ENCODE data around the gene AXL. TPM values are rescaled to one million over a fixed set of nuclear protein-coding genes. Genes with fewer than 3 reads are reported as not detected.
"Not testable (repeated sequence)": the region's sequence is repeated elsewhere in the genome, so short reads cannot be mapped to it uniquely, and the experiment has no call there.

AXL gene
- total RNA-seq, 2 donors from 2014 or later: 6.2 to 21.4 TPM

DNA sequence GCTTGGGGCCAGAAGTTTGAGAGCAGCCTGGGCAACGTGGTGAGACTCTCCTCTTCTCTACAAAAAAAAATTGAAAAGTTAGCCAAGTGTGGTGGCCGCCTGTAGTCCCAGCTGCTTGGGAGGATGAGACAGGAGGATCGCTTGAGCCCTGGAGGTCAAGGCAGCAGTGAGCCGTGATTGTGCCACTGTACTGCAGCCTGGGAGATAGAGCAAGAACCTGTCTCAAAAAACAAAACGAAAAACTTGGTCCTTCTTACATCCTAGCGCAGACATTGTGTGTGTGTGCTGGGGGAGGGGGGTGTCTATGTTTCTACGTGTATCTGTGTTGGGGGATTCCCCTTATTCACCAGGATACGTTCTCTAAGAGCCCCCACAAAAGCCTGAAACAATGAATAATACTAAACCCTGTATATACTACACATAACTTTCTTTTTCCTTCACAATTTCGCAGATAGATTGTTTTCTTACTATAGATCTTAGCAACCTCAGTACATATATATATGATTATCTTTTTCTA lies 7.9 kb downstream of the AXL start:
- intact Hi-C loops (cut with DNase I): no loop called here

DNA sequence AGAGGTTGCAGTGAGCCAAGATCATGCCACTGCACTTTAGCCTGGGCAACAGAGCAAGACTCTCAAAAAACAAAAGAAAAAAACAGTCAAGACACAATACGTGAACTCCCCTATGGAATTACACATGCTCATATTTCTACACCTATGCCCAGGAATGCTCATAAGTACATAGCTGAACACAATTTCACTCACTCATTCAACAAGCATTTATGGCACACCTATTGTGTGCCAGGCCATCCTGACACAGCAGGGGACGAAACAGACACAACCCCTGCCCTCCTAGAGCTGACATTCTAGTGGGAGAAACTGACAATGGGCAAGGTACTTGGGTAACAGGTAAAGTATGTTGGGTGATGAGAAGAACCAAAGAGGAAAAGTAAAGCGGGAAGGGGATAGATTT lies 9.5 kb downstream of the AXL start:
- H3K4me1 ChIP-seq: peaks cover 5% of the 10 kb centered on the region

More for the DNA sequence above, 7.9 kb downstream of the AXL start:
- peak overlapping the region; percentile 57 for H3K4me3 ChIP-seq
- no peaks in the 10 kb centered on the region for H3K36me3 ChIP-seq
- H3K4me1 ChIP-seq: peaks cover 5% of the 10 kb centered on the region
- peak overlapping the region; percentile 71 for H3K27ac ChIP-seq
- DNase-seq: no peak
- no peaks in the 10 kb centered on the region for H3K27me3 ChIP-seq
- peak overlapping the region in 1 of 2 donors; percentile 7 for H3K9ac ChIP-seq (ENCODE audit: low read depth in 2 of 2, low read length in 2 of 2)
- no peaks in the 10 kb centered on the region for H3K9me3 ChIP-seq
- TF ChIP-seq CTCF (IDR thresholded peaks at IDR 0.05): no peak

GRCh38 chr19:41229338-41229737 lies 10.3 kb downstream of the AXL start:
- H3K9me3 ChIP-seq; H3K27ac ChIP-seq; H3K4me3 ChIP-seq; H3K4me1 ChIP-seq; H3K36me3 ChIP-seq; H3K9ac ChIP-seq (ENCODE audit: low read depth in 2 of 2, low read length in 2 of 2); H3K27me3 ChIP-seq; intact Hi-C loops (cut with DNase I); DNase-seq: not testable (repeated sequence)

More for the DNA sequence above, 9.5 kb downstream of the AXL start:
- no peak overlapping the region for H3K4me3 ChIP-seq
- H3K27me3 ChIP-seq: no peaks in the 10 kb centered on the region
- no peak for DNase-seq
- H3K27ac ChIP-seq: no peak overlapping the region
- no peak for TF ChIP-seq CTCF (IDR thresholded peaks at IDR 0.05)
- intact Hi-C loops (cut with DNase I): no loop called here
- H3K36me3 ChIP-seq: no peaks in the 10 kb centered on the region
- no peak overlapping the region for H3K9ac ChIP-seq (ENCODE audit: low read depth in 2 of 2, low read length in 2 of 2)
- no peaks in the 10 kb centered on the region for H3K9me3 ChIP-seq

- H3K27me3 ChIP-seq: no peaks in the 10 kb centered on the region
- no peak overlapping the region for H3K9ac ChIP-seq (ENCODE audit: low read depth in 2 of 2, low read length in 2 of 2)
- no peak for TF ChIP-seq CTCF (IDR thresholded peaks at IDR 0.05)
- no peak for DNase-seq
- H3K27ac ChIP-seq: no peak overlapping the region
- no peaks in the 10 kb centered on the region for H3K9me3 ChIP-seq
- no peak overlapping the region for H3K4me3 ChIP-seq
- H3K4me1 ChIP-seq: peaks cover 5% of the 10 kb centered on the region
- H3K36me3 ChIP-seq: no peaks in the 10 kb centered on the region
- intact Hi-C loops (cut with DNase I): no loop called here
These were observed 11.2 kb downstream of the AXL start for GRCh38 chr19:41230067-41230857.

DNA sequence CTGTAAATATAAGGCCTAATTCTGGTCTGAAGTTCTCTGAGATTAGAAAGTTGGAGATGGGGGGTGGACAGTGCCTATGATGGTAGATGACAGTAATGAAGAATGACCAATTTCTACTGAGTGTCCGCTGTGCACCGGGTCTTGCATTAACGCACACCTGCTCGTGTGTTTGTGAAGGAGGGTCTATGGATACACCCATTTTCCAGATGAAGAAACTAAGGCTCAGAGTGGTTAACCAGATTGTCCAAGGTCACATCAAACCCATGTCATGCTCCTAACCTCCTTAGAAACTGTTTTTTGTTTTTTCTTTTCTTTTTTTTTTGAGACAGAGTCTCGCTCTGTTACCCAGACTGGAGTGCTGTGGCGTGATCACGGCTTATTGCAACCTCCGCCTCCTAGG lies 13.7 kb downstream of the AXL start:
- TF ChIP-seq CTCF (IDR thresholded peaks at IDR 0.05): no peak
- intact Hi-C loops (cut with DNase I): no loop called here
- no peak for DNase-seq

DNA sequence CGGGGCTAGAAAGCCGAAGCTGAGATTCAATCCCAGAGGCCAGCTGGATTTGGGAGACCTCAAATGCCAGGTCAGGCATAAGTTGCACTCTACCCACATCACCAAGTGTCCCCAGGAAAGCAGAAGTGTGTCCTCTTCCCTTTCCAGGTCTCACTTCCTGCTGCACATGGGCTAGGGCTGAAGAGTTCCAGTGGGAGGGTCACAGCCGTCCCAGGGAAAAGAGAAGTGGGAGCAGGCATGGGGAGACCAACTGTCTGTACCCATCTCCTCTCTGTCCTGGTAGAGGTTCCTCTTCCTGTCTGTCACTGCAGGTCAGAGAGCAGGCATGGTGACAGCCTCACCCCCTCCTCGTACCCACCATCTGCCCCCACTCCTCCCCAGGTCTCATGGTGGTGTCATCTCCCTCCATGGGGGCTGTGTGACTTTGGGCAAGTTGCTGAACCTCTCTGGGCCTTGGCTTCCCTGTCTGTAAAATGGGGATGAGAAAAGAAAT lies 14.8 kb downstream of the AXL start:
- no peak for DNase-seq
- Histone ChIP-seq H3K27ac (no peak overlapping the region), H3K27me3 (no peaks in the 10 kb centered on the region), H3K4me1 (no peaks in the 10 kb centered on the region), H3K36me3 (no peaks in the 10 kb centered on the region), H3K9me3 (no peaks in the 10 kb centered on the region), H3K4me3 (no peak overlapping the region), H3K9ac (ENCODE audit: low read depth in 2 of 2, low read length in 2 of 2) (no peak overlapping the region)
- intact Hi-C loops (cut with DNase I): no loop called here
- no peak for TF ChIP-seq CTCF (IDR thresholded peaks at IDR 0.05)

More for the DNA sequence above, 13.7 kb downstream of the AXL start:
- no peak overlapping the region for H3K9ac ChIP-seq (ENCODE audit: low read depth in 2 of 2, low read length in 2 of 2)
- no peak overlapping the region for H3K4me3 ChIP-seq
- no peaks in the 10 kb centered on the region for H3K4me1 ChIP-seq
- H3K27ac ChIP-seq: no peak overlapping the region
- no peaks in the 10 kb centered on the region for H3K36me3 ChIP-seq
- H3K27me3 ChIP-seq: no peaks in the 10 kb centered on the region
- no peaks in the 10 kb centered on the region for H3K9me3 ChIP-seq

Measured in colonic mucosa (tissue), 4 donors.